HG03571 (cell line): ENCODE data around the gene INCA1.

Experiments used
- ATAC-seq: cut with Tn5 transposase; IDR thresholded peaks from one replicate; pipeline ENCODE4 v1.9.1; 2021; ENCODE audit not compliant: unreplicated experiment

INCA1 gene

GRCh38 chr17:5011928-5012327 is 14.6 kb upstream of the INCA1 start:
- ATAC-seq, result no peak

- no peak for ATAC-seq
Measured at GRCh38 chr17:5003214-5003867, 6.0 kb upstream of the INCA1 start.

GRCh38 chr17:5002121-5002788 is 4.9 kb upstream of the INCA1 start:
- no peak for ATAC-seq

- no peak for ATAC-seq
Measured at GRCh38 chr17:5000237-5000639, 2.9 kb upstream of the INCA1 start.

- no peak for ATAC-seq
Measured at GRCh38 chr17:4999430-5000093, 2.2 kb upstream of the INCA1 start.

GRCh38 chr17:4998732-4999429 is 1.6 kb upstream of the INCA1 start:
- ATAC-seq, result no peak

GRCh38 chr17:4998027-4998731 is 857 bp upstream of the INCA1 start:
- peak; percentile 4 for ATAC-seq

GRCh38 chr17:4994081-4994595 is 3.2 kb downstream of the INCA1 start:
- ATAC-seq, result no peak

GRCh38 chr17:4987767-4988567 is 9.4 kb downstream of the INCA1 start:
- ATAC-seq, result no peak

- peak; percentile 58 for ATAC-seq
Measured at GRCh38 chr17:4986951-4987766, 10.2 kb downstream of the INCA1 start, which contains the start of gene CAMTA2. CAMTA2 (minus strand) TSS chr17:4987675; CDS start chr17:4986222, 1,453 bp downstream.

- no peak for ATAC-seq
Measured at GRCh38 chr17:4986403-4986802, 10.9 kb downstream of the INCA1 start.

- no peak for ATAC-seq
Measured at GRCh38 chr17:4982305-4982704, 15.0 kb downstream of the INCA1 start.

GRCh38 chr17:4980644-4981216 is 16.6 kb downstream of the INCA1 start:
- no peak for ATAC-seq

- ATAC-seq, result no peak
Measured at GRCh38 chr17:4978726-4979125, 18.6 kb downstream of the INCA1 start.

GRCh38 chr17:4974115-4974670 is 23.1 kb downstream of the INCA1 start:
- ATAC-seq, result no peak

- ATAC-seq, result no peak
Measured at GRCh38 chr17:4973256-4974114, 23.8 kb downstream of the INCA1 start.

GRCh38 chr17:4972752-4973151 is 24.6 kb downstream of the INCA1 start:
- ATAC-seq, result no peak
